HFFc6 (cell line): Measurements from ENCODE around the gene PDZRN4. TPM values are rescaled to one million over a fixed set of nuclear protein-coding genes. Genes with fewer than 3 reads are reported as not detected.

Experiments
- DNase-seq: peaks from one replicate; pipeline ENCODE4 v3.0.0-alpha.2; 2018
- H3K27ac Mint-ChIP-seq: 2 replicates; pipeline ENCODE4 v1.8.0; 2020; ENCODE audit warnings: mild to moderate bottlenecking, mixed read lengths
- H3K27me3 Mint-ChIP-seq: 2 replicates; pipeline ENCODE4 v1.8.0; 2021; ENCODE audit warnings: mild to moderate bottlenecking, moderate library complexity, mixed read lengths; ENCODE audit not compliant: insufficient read depth
- H3K36me3 Mint-ChIP-seq: 2 replicates; pipeline ENCODE4 v1.8.0; 2021; ENCODE audit warnings: low read depth, mixed read lengths
- H3K4me1 Mint-ChIP-seq: 2 replicates; pipeline ENCODE4 v1.8.0; 2020; ENCODE audit warnings: low read depth, mixed read lengths
- H3K4me3 Mint-ChIP-seq: 2 replicates; pipeline ENCODE4 v1.8.0; 2020; ENCODE audit warnings: mild to moderate bottlenecking, moderate library complexity, mixed read lengths
- H3K9me3 Mint-ChIP-seq: 2 replicates; pipeline ENCODE4 v1.8.0; 2020; ENCODE audit warnings: mild to moderate bottlenecking, mixed read lengths
- total RNA-seq, 6 experiments: library from RNA; stranded (reverse); fragmentation: NEBNext Ultra II Directional; extraction: Animal tissue kit (Norgen Biotek cat#: 25700); gene quantifications; 2 replicates in 1 of 6; 3 replicates in 5 of 6; pipeline ENCODE4 v1.2.3, GENCODE V29; 2021
- TF ChIP-seq, protein P1 (sequence below): fragments of 200-600 bp; sonication (generic); IDR thresholded peaks from 2 replicates; pipeline ENCODE4 v1.5.0; 2021; ENCODE audit warnings: antibody characterized with exemption, mild to moderate bottlenecking

Gene PDZRN4
- total RNA-seq, 6 experiments from 2014 or later = not detected

DNA sequence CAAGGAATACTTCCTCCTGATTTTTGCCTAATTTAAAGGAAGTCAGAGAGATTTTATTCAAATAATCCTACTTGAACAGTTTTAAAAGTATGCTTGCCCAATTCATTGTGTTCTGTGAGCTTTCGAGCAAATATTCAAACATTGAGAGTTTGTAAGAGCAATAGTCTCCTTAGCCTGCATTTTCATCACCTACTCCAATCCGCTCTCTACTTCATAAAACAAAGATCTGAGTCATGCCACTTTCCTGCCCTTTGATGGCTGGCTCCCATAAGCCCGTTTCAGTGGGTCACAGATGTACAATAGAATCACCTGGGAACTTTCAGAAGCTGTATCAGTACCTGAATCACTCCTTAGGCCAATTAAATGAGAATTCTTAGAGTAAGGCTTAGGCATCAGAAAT lies 319.2 kb downstream of the PDZRN4 start:
- Mint-ChIP-seq H3K27ac (no peak overlapping the region), H3K4me1 (no peaks in the 10 kb centered on the region), H3K36me3 (no peaks in the 10 kb centered on the region), H3K4me3 (no peak overlapping the region), H3K27me3 (peaks cover 9% of the 10 kb centered on the region), H3K9me3 (no peaks in the 10 kb centered on the region)
- no peak for DNase-seq
- TF ChIP-seq, protein P1, sequence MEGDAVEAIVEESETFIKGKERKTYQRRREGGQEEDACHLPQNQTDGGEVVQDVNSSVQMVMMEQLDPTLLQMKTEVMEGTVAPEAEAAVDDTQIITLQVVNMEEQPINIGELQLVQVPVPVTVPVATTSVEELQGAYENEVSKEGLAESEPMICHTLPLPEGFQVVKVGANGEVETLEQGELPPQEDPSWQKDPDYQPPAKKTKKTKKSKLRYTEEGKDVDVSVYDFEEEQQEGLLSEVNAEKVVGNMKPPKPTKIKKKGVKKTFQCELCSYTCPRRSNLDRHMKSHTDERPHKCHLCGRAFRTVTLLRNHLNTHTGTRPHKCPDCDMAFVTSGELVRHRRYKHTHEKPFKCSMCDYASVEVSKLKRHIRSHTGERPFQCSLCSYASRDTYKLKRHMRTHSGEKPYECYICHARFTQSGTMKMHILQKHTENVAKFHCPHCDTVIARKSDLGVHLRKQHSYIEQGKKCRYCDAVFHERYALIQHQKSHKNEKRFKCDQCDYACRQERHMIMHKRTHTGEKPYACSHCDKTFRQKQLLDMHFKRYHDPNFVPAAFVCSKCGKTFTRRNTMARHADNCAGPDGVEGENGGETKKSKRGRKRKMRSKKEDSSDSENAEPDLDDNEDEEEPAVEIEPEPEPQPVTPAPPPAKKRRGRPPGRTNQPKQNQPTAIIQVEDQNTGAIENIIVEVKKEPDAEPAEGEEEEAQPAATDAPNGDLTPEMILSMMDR = no peak

DNA sequence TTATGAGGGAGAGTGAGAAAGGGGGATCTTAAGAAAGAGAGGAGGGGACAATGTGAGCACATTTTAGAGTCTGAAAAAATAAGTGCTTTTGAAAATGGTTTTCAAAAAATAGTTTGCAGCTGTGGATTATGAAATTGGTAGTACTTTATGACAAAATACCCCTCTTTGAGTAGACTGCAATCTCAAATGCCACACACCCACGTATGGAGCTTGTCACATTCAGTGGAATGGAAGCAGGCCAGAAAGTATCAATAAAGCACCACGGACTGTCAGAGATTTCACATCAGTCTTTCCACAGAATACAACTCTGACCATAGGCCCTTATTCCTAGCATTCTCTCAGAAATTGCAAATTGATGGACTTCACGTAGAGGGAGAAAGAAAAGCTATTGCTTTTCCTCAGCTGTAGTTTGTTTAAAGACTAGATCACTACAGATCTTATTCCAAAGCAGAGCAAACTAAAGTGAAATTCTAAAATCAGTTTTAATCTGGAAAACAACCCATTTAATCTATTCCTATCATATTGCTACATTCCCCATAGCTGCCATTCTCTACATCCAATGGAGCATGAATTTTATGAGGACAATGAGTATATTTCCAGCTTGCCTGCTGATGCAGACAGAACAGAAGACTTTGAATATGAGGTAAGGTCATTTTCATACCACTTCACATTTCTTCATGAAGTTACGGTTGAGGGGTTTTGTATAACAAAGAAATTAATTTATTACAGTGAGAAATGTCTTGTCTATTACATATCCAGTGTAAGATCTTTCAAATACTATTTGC lies 321.3 kb downstream of the PDZRN4 start:
- Mint-ChIP-seq H3K9me3 (no peaks in the 10 kb centered on the region), H3K4me1 (no peaks in the 10 kb centered on the region)
- TF ChIP-seq, protein P1 = no peak

DNA sequence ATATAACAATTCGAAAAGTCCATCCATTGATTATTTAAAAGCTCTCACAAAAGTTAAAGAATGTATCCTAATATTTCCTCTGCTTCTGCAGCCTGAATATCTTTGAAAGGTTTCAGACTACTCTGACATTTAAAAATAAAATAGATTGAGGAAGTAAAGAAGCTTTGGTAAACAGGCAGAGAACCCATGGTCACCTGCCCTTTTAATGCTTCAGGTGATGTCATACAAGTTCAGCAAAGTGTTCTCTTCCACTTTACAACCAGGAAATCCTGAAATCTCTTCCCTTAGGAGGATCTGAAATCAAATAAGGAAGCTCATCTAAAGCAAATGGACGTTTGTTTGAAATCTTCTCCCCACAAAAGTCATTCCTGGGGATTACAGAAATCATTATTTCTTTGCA lies 322.4 kb downstream of the PDZRN4 start:
- no peak overlapping the region for H3K4me3 Mint-ChIP-seq
- no peak overlapping the region for H3K27ac Mint-ChIP-seq
- peaks cover 8% of the 10 kb centered on the region for H3K27me3 Mint-ChIP-seq
- no peak for DNase-seq
- TF ChIP-seq, protein P1 = no peak
- no peaks in the 10 kb centered on the region for H3K36me3 Mint-ChIP-seq
- no peaks in the 10 kb centered on the region for H3K9me3 Mint-ChIP-seq
- H3K4me1 Mint-ChIP-seq = no peaks in the 10 kb centered on the region

More for the DNA sequence above, 321.3 kb downstream of the PDZRN4 start:
- no peak overlapping the region for H3K27ac Mint-ChIP-seq
- DNase-seq = no peak
- H3K27me3 Mint-ChIP-seq = peaks cover 8% of the 10 kb centered on the region
- H3K4me3 Mint-ChIP-seq = no peak overlapping the region
- H3K36me3 Mint-ChIP-seq = no peaks in the 10 kb centered on the region

DNA sequence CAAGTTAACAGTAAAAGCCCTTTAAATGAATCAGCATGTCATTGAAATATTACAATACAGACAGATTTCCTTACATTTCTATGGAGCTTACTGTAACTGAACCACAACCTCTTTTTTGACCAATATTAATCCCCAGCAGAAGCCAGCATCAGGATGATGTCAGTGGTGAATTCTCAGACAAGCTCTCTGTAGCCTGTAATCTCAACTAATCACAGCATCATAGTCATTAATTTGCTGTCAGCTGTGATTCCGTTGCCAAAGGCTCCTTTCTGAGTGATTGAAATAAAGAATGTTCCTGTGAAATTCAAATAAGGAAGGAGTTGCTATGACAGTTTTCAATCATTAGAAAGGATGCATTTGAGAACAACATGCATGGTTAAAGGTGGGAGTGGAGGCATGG lies 323.1 kb downstream of the PDZRN4 start:
- H3K4me3 Mint-ChIP-seq = no peak overlapping the region
- TF ChIP-seq, protein P1 = no peak

DNA sequence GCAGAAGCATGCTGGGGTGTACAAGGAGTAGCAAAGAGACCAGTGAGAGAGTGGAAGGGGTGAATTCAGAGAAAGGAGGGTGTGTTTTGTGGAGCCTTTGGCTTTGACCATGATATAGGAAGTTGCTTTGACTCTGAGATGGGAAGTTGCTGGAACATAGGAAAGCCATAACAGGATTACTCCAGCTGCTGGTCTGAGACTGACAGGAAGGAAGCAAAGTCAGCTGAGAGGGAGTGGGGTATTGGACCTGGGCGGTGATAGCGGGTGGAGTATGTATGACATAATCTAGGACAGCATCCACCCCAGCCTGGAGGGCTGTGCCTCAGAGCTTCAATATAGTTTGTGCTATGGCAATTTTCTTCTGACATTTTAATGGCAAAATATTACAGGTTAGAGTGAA lies 324.4 kb downstream of the PDZRN4 start:
- DNase-seq = no peak
- Mint-ChIP-seq H3K36me3 (no peaks in the 10 kb centered on the region), H3K27me3 (peaks cover 7% of the 10 kb centered on the region), H3K27ac (no peak overlapping the region), H3K9me3 (no peaks in the 10 kb centered on the region), H3K4me1 (no peaks in the 10 kb centered on the region), H3K4me3 (no peak overlapping the region)
- TF ChIP-seq, protein P1 = no peak

More for the DNA sequence above, 323.1 kb downstream of the PDZRN4 start:
- no peaks in the 10 kb centered on the region for H3K36me3 Mint-ChIP-seq
- no peak for DNase-seq
- peaks cover 8% of the 10 kb centered on the region for H3K27me3 Mint-ChIP-seq
- no peaks in the 10 kb centered on the region for H3K9me3 Mint-ChIP-seq
- H3K4me1 Mint-ChIP-seq = no peaks in the 10 kb centered on the region
- H3K27ac Mint-ChIP-seq = no peak overlapping the region
